Lung (tissue), 12 donors: ENCODE measurements around the gene SLC35G1. TPM values are rescaled to one million over a fixed set of nuclear protein-coding genes. Genes with fewer than 3 reads are reported as not detected.
A peak's percentile ranks its signal among the peaks of the same experiment; 100 is the strongest.

Source experiments
- ATAC-seq: fragments of 200-7000 bp; cut with Tn5 transposase; one replicate; pipeline ENCODE4 v1.9.1; 2020; ENCODE audit warnings: moderate number of reproducible peaks; ENCODE audit not compliant: insufficient read depth, low FRiP score
- DNase-seq, 3 donors: peaks; one replicate each; pipeline ENCODE4 v3.0.0-alpha.2; 2013 to 2017
- H3K27ac ChIP-seq, 2 donors: one replicate each; pipeline ENCODE4 v1.5.1; 2013; ENCODE audit warnings: mild to moderate bottlenecking in 2 of 2, moderate library complexity in 2 of 2, control low read depth in 1 of 2, inconsistent platforms in 1 of 2, low read depth in 1 of 2, low read length in 1 of 2
- H3K27me3 ChIP-seq, 3 donors: one replicate each; pipeline ENCODE4 v1.5.1; 2013; ENCODE audit warnings: low read length in 2 of 3; ENCODE audit not compliant: control insufficient read depth in 3 of 3, insufficient read depth in 3 of 3
- H3K36me3 ChIP-seq, 4 donors: one replicate each; pipeline ENCODE4 v1.5.1; 2013; ENCODE audit warnings: low read length in 4 of 4, mild to moderate bottlenecking in 1 of 4, moderate library complexity in 1 of 4; ENCODE audit not compliant: control insufficient read depth in 4 of 4, insufficient read depth in 4 of 4
- H3K4me1 ChIP-seq, 5 donors: one replicate each; pipeline ENCODE4 v1.5.1; 2013; ENCODE audit warnings: low read length in 5 of 5, mild to moderate bottlenecking in 2 of 5, moderate library complexity in 1 of 5; ENCODE audit not compliant: control insufficient read depth in 5 of 5, insufficient read depth in 5 of 5
- H3K4me3 ChIP-seq: one replicate; pipeline ENCODE4 v1.5.1; 2013; ENCODE audit warnings: mild to moderate bottlenecking, control low read depth, moderate library complexity
- H3K9ac ChIP-seq, 2 donors: one replicate each; pipeline ENCODE4 v1.5.1; 2013; ENCODE audit warnings: low read length in 2 of 2, control low read depth in 1 of 2; ENCODE audit not compliant: insufficient read depth in 1 of 2
- H3K9me3 ChIP-seq, 4 donors: one replicate each; pipeline ENCODE4 v1.5.1; 2013; ENCODE audit warnings: low read length in 3 of 4, mild to moderate bottlenecking in 1 of 4, moderate library complexity in 1 of 4; ENCODE audit not compliant: control insufficient read depth in 4 of 4, insufficient read depth in 3 of 4
- WGBS, 2 donors: extraction: QIAGEN DNeasy Blood & Tissue Kit; methylation state at CpG; one replicate each; pipeline ENCODE4 v1.1.7; 2013; 5-methylcytosine and 5-hydroxymethylcytosine counted together
- polyA plus RNA-seq, 2 donors: library from polyadenylated mRNA; stranded (reverse); fragments of 200-250 nt; gene quantifications; one replicate each; pipeline ENCODE4 v1.2.1, GENCODE V29; 2013
- total RNA-seq, 2 donors: library from RNA; depleted of rRNA in 1 of 2; stranded (reverse); fragments of >200 nt in 1 of 2; gene quantifications; one replicate each; pipeline ENCODE4 v1.2.1, GENCODE V29; 2014 to 2021
- TF ChIP-seq, protein P1 (sequence below): IDR thresholded peaks from 2 replicates; pipeline ENCODE4 v1.5.1; 2012; ENCODE audit warnings: mild to moderate bottlenecking; ENCODE audit errors: control extremely low read depth, extremely low read depth
- donor health status: control.
- donor health status: control.
- donor health status: Bipolar disorder and iron deficiency.
- donor health status: healthy.
- donor health status: DM: yes; HTN: yes; CAD: no.

The SLC35G1 gene
- total and polyA plus RNA-seq, 4 donors: 1.6 to 3.8 (median 2.0) TPM

DNA sequence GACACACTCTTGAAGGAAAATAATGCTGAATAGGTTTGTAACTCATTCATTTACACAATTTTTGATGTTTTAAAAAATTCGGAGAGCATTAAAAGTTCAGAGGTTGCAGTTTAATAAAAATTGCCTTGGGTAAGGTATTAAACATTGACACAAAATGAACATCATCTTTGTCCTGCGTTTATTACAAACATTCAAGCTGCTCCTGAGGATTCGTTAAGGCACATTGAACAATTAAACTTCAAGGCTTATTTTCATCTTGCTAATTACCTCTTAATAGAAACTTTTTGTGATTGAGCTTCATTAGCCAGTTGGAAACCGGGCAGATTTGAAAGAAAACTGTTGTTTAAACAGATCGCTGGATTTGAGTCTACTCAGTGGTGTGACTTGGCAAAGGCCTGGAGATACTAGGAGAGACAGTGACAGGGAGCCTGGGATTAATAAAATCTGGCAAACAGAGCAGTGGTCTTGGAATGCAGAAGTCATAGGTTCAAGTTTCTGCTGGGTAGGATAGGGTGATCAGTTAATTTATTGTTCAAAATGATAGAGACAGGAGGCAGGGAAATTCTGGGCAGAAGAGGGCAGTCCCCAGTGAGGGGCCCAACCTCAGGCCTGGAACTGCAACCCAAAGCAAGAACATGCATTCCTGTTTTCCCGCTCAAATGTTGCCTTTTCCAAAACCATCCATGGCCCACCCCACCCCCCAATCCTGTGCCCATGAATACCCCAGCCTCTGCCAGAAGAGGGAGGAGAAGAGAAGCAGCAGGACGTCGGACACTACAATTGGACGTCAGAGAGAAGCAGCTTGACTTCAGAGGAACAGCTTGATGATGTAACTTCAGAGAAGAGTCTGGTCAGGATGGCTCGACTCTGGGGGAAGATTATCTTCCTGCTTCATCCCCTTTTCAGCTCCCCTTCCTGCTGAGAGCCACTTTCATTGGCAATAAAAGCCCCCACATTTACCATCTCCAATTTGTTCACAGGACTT, 43.5 kb upstream of the SLC35G1 start:
- Histone ChIP-seq H3K27ac (no peak overlapping the region), H3K9me3 (peaks cover 0 to 2% (median 0%) of the 10 kb centered on the region in 4 donors), H3K36me3 (no peaks in the 10 kb centered on the region), H3K4me3 (no peak overlapping the region), H3K4me1 (peaks cover 0 to 16% (median 0%) of the 10 kb centered on the region in 5 donors), H3K27me3 (no peaks in the 10 kb centered on the region), H3K9ac (peak overlapping the region in 1 of 2 donors; percentile 20)
- 72 to 76% methylated on average over 10 of the region's 10 CpGs for WGBS, 2 donors
- DNase-seq (peak; percentile 57 to 85 (median 83)), ATAC-seq (no peak)
- TF ChIP-seq, protein P1, sequence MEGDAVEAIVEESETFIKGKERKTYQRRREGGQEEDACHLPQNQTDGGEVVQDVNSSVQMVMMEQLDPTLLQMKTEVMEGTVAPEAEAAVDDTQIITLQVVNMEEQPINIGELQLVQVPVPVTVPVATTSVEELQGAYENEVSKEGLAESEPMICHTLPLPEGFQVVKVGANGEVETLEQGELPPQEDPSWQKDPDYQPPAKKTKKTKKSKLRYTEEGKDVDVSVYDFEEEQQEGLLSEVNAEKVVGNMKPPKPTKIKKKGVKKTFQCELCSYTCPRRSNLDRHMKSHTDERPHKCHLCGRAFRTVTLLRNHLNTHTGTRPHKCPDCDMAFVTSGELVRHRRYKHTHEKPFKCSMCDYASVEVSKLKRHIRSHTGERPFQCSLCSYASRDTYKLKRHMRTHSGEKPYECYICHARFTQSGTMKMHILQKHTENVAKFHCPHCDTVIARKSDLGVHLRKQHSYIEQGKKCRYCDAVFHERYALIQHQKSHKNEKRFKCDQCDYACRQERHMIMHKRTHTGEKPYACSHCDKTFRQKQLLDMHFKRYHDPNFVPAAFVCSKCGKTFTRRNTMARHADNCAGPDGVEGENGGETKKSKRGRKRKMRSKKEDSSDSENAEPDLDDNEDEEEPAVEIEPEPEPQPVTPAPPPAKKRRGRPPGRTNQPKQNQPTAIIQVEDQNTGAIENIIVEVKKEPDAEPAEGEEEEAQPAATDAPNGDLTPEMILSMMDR: no peak

DNA sequence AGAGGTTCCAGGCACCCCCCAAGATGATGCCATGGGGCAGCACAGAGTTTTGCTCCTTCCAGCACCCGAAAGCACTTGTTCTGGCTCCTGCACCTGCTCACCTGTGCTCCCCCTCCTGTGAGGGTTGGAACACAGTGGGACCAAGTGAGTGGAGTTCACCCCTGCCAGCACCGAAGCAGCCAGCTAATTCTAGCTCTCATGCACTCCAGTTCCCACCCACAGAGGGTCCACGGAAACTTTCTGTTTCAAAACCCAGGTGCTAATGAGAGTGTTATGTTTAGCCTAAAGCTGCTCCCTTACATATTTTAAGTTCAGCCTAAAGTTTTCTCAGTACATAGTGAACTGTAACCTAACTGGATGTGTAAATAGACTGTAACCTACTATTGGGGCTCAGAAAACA, 42.6 kb upstream of the SLC35G1 start:
- H3K27ac ChIP-seq: no peak overlapping the region
- 70 to 87% methylated on average over 3 of the region's 3 CpGs for WGBS, 2 donors
- no peak overlapping the region for H3K9ac ChIP-seq
- DNase-seq (no peak), ATAC-seq (no peak)
- H3K4me3 ChIP-seq: no peak overlapping the region
- no peaks in the 10 kb centered on the region for H3K36me3 ChIP-seq
- TF ChIP-seq, protein P1: no peak
- H3K9me3 ChIP-seq: peaks cover 0 to 2% (median 0%) of the 10 kb centered on the region in 4 donors
- H3K27me3 ChIP-seq: no peaks in the 10 kb centered on the region
- H3K4me1 ChIP-seq: peaks cover 0 to 16% (median 0%) of the 10 kb centered on the region in 5 donors

DNA sequence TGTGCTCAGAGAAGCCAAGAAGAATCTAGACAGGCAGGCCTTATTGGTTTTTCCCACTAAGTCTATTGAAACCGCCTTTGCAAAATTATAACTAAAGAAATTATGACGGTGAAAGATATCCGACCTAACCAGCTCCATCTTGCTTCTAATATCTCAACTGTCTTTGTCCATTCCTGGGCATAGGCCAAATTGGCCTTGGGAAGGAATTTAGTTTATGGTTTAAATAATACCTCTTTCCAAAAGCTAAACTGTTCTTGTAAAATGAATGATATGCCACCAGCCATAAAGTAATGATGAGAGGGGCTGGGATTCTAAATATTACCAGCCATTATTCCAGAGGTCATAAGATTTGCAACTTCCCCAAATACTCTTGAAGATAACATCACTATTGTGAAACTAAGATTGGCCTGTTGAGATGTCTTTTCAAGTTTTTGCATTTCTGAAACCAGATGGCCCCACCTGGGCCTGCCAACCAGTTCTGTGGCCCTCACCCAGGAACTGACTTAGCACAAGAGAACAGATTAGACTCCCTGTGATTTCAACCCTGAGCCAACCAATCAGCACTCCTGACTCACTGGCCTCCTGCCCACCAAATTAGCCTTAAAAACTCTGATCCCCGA, 41.2 kb upstream of the SLC35G1 start:
- TF ChIP-seq, protein P1: no peak
- no peak overlapping the region for H3K4me3 ChIP-seq
- no peaks in the 10 kb centered on the region for H3K36me3 ChIP-seq
- peaks cover 0 to 2% (median 0%) of the 10 kb centered on the region in 4 donors for H3K9me3 ChIP-seq
- H3K27me3 ChIP-seq: no peaks in the 10 kb centered on the region
- WGBS, 2 donors: 85 to 92% methylated on average over 4 of the region's 4 CpGs
- DNase-seq: peak; percentile 58 to 68 (median 65)
- H3K4me1 ChIP-seq: peaks cover 0 to 16% (median 0%) of the 10 kb centered on the region in 5 donors
- ATAC-seq: no peak
- no peak overlapping the region for H3K9ac ChIP-seq
- H3K27ac ChIP-seq: no peak overlapping the region
